HG03135 (cell line): ENCODE results near the gene TNPO1.
"Not testable (repeated sequence)": the region's sequence is repeated elsewhere in the genome, so short reads cannot be mapped to it uniquely, and the experiment has no call there.

ENCODE experiments used
- ATAC-seq: cut with Tn5 transposase; IDR thresholded peaks from one replicate; pipeline ENCODE4 v1.9.1; 2021; ENCODE audit warnings: mild to moderate bottlenecking, moderate library complexity; ENCODE audit not compliant: unreplicated experiment

Gene TNPO1

GRCh38 chr5:72922422-72922821 lies 106.0 kb downstream of the TNPO1 start:
- ATAC-seq, result no peak

- no peak for ATAC-seq
Measured at GRCh38 chr5:72925336-72926010, 109.0 kb downstream of the TNPO1 start.

- not testable (repeated sequence) for ATAC-seq
Measured at GRCh38 chr5:72932686-72933085, 116.2 kb downstream of the TNPO1 start.

GRCh38 chr5:72934953-72935725 lies 118.7 kb downstream of the TNPO1 start:
- ATAC-seq, result not testable (repeated sequence)

DNA sequence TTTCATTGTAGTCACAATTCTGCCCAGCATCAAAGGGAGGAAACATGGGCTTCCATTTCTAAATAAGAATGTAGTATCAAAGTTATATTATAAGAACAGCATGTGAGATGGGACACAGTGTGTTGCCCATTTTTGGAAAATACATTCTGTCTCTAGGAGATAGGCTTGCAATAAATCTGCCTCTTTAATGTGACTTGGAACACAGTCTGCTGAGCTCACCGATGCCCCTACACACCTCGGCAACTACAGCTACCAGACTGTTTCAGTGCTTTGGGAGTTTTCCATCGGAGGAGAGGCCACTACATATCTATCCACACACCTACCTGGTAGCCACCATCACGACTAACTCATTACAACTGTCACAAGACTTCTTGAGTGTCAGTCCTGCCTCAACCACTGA lies 120.4 kb downstream of the TNPO1 start:
- no peak for ATAC-seq

DNA sequence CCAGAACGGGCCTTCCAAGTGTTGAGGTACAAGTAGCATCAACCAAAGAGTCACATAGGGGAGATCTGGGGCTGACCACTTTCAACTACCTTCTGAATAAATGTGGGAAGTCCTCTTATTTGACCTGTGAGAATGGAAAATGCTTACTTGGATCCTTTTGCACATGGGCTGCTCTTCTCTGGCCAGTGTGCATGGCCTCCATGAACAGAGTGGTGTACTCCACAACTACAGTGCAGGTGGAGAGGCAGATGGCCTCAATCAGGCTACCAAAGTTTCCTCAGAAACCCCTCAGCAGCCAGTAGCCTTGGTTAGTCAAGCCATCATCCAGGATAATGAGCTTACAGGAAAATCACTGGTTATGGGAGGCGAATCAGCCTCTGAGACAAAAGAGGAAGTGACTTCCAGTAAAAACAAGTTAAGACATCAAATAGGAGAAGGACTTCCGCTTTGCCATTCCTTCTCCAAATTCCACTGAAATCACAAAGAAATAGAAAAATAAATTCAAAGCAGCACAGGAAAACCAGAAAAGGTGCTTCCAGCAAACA lies 121.1 kb downstream of the TNPO1 start:
- ATAC-seq, result no peak

- no peak for ATAC-seq
Measured at GRCh38 chr5:72938206-72938605, 121.7 kb downstream of the TNPO1 start.

DNA sequence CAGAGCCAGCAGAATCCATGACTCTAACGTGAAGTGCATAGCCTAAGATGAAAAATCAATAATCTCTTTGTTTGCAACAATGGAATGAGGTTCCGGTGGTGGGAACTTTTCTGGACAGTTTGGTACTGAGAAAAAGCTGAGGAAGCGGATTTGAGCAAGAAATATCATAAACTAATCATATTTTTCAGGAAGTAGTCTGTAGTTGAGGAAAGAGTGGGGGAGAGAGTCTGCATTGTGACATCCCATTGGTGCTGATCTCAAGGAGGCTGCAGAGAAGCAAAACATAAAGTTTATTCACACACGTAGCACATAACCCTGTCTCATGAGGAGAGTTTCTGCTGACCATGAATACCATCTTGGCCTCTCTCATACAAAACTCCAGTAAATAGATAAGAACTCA lies 123.6 kb downstream of the TNPO1 start:
- ATAC-seq, result no peak

GRCh38 chr5:72943307-72943706 lies 126.8 kb downstream of the TNPO1 start:
- ATAC-seq, result no peak

GRCh38 chr5:72947498-72947897 lies 131.0 kb downstream of the TNPO1 start:
- no peak for ATAC-seq

GRCh38 chr5:72949481-72949880 lies 133.0 kb downstream of the TNPO1 start:
- ATAC-seq, result no peak

DNA sequence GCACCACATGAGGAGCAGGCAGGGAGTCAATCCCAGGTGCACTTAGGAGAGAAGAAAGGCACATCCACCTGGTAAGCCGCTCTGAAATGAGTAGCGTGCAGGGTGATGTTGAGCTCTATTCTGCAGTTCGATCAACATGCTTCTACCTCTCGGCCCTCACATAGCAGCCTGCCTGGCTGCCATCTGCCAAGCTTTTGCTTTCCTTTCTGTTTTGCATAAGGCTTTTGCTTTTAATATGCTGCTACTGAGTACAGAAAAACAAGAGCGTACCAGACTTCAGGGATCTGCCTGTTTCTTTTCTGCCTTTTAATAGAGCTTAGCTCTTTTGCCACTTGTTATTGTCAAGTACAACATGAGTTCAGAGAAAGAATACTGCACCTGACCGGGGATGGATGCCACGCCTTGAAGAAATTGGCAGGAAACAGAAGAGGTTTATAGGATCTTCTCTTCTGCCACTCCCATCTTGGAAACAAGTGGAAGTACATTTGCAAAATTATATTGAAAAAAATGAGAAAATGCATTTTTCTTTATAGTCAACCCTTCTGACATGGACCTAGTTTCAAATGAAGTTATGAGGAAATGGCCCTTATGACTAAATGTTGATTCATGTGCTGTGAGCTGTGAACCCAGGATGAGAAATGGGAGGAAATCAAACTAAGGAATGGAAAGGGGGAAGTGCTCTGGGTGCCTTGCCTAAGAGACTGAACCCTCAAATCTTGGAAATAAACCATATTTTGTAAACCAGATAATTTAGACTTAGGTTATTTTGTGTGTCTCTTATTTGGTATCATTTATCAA lies 135.4 kb downstream of the TNPO1 start:
- ATAC-seq, result no peak

- ATAC-seq, result no peak
Measured at GRCh38 chr5:72954389-72954788, 137.9 kb downstream of the TNPO1 start.

GRCh38 chr5:72955143-72955767 lies 138.8 kb downstream of the TNPO1 start:
- peak; percentile 43 for ATAC-seq

DNA sequence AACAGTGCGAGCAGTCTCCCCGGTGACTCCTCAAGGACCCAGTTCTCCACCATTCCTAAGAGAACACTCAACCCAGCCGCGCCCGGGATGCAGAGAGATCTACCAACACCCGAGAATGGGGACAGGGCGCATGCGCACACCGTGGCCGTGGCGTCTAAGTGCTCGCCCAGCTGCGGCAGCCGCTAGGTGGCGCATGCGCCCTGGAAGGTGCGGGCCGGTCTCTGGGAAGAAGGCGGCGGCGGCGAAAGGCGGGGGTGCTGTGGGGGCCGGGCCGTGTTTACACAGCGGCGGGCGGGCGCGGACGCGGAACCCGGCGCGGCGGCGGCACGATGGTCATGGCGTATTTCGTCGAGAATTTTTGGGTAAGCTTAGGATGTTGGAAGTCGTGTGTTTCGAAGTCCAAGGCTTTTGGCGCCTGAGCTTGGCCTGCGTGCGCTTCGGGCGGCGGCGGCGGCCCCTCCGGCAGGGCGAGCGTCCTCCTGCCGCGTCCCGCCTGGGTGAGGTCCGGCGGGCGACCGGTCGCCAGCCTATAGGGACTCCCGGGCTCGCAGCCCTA lies 139.4 kb downstream of the TNPO1 start, which contains the start of gene FCHO2:
Gene FCHO2 (plus strand): TSS at position 274 of the 556 bp plus-strand sequence. CDS start 56 bp downstream, at position 330.
- peak; percentile 95 for ATAC-seq

DNA sequence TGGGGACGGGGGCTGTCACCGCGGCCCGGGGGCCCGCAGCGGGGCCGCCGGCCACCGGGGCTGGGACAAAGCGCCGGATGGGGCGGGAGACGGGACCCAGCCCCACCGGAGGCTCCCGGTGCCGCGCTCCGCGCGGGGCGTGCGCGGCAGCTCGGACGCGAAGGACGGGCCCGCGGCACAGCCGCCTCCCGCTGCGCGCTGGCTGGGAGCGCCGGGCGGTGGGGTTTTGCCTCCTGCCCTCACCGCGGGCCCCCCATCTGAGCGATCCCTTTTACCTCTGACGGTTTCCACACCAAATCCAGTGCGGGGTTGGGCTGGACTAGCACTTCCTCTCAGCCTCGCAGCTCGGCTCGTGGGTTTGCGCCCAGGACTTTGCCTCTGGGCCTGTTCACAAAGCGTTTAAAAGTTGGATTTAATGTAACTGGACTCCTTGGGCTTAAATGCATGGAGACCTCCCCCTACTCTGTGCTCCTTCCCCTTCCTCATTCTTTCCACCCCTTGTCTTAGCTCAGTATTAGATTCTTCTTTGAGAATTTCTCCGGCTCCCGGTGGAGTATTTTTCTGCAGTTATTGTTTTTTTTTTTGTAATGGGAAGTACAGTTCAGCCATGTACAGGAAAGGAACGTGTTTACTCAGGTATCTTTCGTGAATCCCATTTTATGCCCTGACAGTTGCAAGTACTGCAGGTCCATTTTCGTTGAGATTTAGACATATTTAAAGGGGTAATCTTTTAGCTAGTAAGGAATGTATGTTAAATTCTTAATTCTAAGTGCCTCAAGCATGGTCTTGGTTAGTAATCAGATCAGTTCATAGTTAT lies 140.1 kb downstream of the TNPO1 start:
- peak; percentile 43 for ATAC-seq

GRCh38 chr5:72957337-72957736 lies 140.9 kb downstream of the TNPO1 start:
- no peak for ATAC-seq

- no peak for ATAC-seq
Measured at GRCh38 chr5:72959257-72959656, 142.8 kb downstream of the TNPO1 start.
